ENCODE data around the gene VLDLR. TPM values are rescaled to one million over a fixed set of nuclear protein-coding genes. Genes with fewer than 3 reads are reported as not detected.

VLDLR gene
- total RNA-seq, 4 donors from 2014 or later = 1.6 to 9.6 (median 3.2) TPM

GRCh38 chr9:2638871-2639673 lies 17.5 kb downstream of the VLDLR start:
- 85% methylated on average over 3 of the region's 3 CpGs for WGBS, 2 donors
- no peak for DNase-seq (ENCODE audit: low spot score in 2 of 2)
- TF ChIP-seq POLR2A (IDR thresholded peaks at IDR 0.05) (no peak), CTCF (IDR thresholded peaks at IDR 0.05) (no peak)
- H3K4me3 ChIP-seq (ENCODE audit: low read depth, poor library complexity, severe bottlenecking) = no peak overlapping the region
- intact Hi-C loops (cut with DNase I; ENCODE audit: low total_unique reads) = no loop called here

- no peak overlapping the region for H3K4me3 ChIP-seq (ENCODE audit: low read depth, poor library complexity, severe bottlenecking)
- intact Hi-C loops (cut with DNase I; ENCODE audit: low total_unique reads) = no loop called here
- TF ChIP-seq POLR2A (IDR thresholded peaks at IDR 0.05) (no peak), CTCF (IDR thresholded peaks at IDR 0.05) (no peak)
- WGBS, 2 donors = 83 to 87% methylated on average over 7 of the region's 7 CpGs
- DNase-seq (ENCODE audit: low spot score in 2 of 2) = no peak
These were observed 18.2 kb downstream of the VLDLR start for GRCh38 chr9:2639786-2640185.

GRCh38 chr9:2640570-2640969 lies 19.0 kb downstream of the VLDLR start:
- no peak for DNase-seq (ENCODE audit: low spot score in 2 of 2)
- no peak overlapping the region for H3K4me3 ChIP-seq (ENCODE audit: low read depth, poor library complexity, severe bottlenecking)
- intact Hi-C loops (cut with DNase I; ENCODE audit: low total_unique reads) = no loop called here
- TF ChIP-seq POLR2A (IDR thresholded peaks at IDR 0.05) (no peak), CTCF (IDR thresholded peaks at IDR 0.05) (no peak)
- 91% methylated on average over 1 of the region's 1 CpG for WGBS, 2 donors

GRCh38 chr9:2641033-2641432 lies 19.4 kb downstream of the VLDLR start:
- H3K4me3 ChIP-seq (ENCODE audit: low read depth, poor library complexity, severe bottlenecking) = no peak overlapping the region
- DNase-seq (ENCODE audit: low spot score in 2 of 2) = no peak
- TF ChIP-seq POLR2A (IDR thresholded peaks at IDR 0.05) = no peak
- WGBS, 2 donors = 88 to 90% methylated on average over 8 of the region's 8 CpGs
- intact Hi-C loops (cut with DNase I; ENCODE audit: low total_unique reads) = no loop called here

- DNase-seq (ENCODE audit: low spot score in 2 of 2) = no peak
- TF ChIP-seq POLR2A (IDR thresholded peaks at IDR 0.05) = no peak
- TF ChIP-seq CTCF (IDR thresholded peaks at IDR 0.05) = no peak
- intact Hi-C loops (cut with DNase I; ENCODE audit: low total_unique reads) = no loop called here
- no peak overlapping the region for H3K4me3 ChIP-seq (ENCODE audit: low read depth, poor library complexity, severe bottlenecking)
- WGBS, 2 donors = 88 to 92% methylated on average over 1 of the region's 1 CpG
These were observed 20.5 kb downstream of the VLDLR start for GRCh38 chr9:2642068-2642467.

GRCh38 chr9:2645569-2645968 lies 24.0 kb downstream of the VLDLR start:
- intact Hi-C loops (cut with DNase I; ENCODE audit: low total_unique reads) = loop anchor here (5.0 kb wide), 1 partner anchor 932 kb away; no protein-coding TSS in a partner anchor
- 87 to 90% methylated on average over 4 of the region's 4 CpGs for WGBS, 2 donors
- no peak overlapping the region for H3K4me3 ChIP-seq (ENCODE audit: low read depth, poor library complexity, severe bottlenecking)
- TF ChIP-seq CTCF (IDR thresholded peaks at IDR 0.05) (no peak), POLR2A (IDR thresholded peaks at IDR 0.05) (no peak)
- no peak for DNase-seq (ENCODE audit: low spot score in 2 of 2)

All from lower leg skin (tissue), 4 donors.